Measurements from ENCODE around the gene TPM1.

DNA sequence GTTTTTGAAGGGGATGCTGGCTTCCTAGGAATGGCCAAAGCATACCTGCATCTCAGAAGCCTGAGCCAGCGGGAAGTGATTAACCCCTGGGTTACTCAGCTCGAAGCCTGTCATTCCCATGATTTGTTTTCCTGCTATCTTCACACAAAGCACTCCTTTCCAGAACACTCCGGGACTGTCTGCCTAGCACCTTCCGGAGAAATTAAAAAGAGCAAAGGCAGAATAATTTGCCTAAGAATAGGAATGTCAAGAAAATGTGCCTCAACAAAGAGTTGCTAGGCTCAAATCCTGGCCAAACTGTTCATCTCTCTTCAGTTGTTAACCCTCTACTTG is 34.1 kb downstream of the TPM1 start:
- TF ChIP-seq, protein P1, sequence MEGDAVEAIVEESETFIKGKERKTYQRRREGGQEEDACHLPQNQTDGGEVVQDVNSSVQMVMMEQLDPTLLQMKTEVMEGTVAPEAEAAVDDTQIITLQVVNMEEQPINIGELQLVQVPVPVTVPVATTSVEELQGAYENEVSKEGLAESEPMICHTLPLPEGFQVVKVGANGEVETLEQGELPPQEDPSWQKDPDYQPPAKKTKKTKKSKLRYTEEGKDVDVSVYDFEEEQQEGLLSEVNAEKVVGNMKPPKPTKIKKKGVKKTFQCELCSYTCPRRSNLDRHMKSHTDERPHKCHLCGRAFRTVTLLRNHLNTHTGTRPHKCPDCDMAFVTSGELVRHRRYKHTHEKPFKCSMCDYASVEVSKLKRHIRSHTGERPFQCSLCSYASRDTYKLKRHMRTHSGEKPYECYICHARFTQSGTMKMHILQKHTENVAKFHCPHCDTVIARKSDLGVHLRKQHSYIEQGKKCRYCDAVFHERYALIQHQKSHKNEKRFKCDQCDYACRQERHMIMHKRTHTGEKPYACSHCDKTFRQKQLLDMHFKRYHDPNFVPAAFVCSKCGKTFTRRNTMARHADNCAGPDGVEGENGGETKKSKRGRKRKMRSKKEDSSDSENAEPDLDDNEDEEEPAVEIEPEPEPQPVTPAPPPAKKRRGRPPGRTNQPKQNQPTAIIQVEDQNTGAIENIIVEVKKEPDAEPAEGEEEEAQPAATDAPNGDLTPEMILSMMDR (IDR thresholded peaks at IDR 0.05; ENCODE audit: poor library complexity), result no peak
- TF ChIP-seq EZH2 (IDR thresholded peaks at IDR 0.05; ENCODE audit: borderline replicate concordance), result no peak
